Measurements from ENCODE around the gene LYPD6B. TPM values are rescaled to one million over a fixed set of nuclear protein-coding genes. Genes with fewer than 3 reads are reported as not detected.

The LYPD6B gene
- total and polyA plus RNA-seq, 2 donors from 2014 or later: 9.4 to 17.6 TPM

DNA sequence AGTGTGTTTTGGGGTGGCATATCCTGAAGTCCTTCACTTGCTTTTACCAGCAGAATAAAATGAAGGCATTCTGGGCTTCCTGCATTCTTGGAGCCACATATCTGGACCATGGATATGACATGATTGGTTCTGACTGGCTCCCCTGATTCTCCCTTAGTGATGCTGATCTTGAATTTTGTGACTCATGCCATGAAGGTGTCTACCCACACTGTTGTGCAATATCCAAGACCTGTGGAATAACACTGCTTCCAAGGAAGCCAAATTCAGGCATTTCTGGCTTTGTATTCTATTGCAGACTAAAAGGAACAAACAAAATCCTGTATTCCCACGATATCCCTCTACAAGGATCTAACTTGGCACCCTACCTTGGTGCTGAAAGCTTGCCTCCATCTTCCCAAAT is 125.8 kb downstream of the LYPD6B start:
- TF ChIP-seq CTCF (IDR thresholded peaks at IDR 0.05; ENCODE audit: borderline replicate concordance, extremely low read depth, insufficient read depth): no peak
- intact Hi-C loops (cut with DNase I): no loop called here
- DNase-seq (no peak), FAIRE-seq (no peak)
- Histone ChIP-seq H3K27me3 (ENCODE audit: control insufficient read depth, insufficient read depth, low read length) (no peaks in the 10 kb centered on the region), H3K4me1 (ENCODE audit: control insufficient read depth in 2 of 3, insufficient read depth in 2 of 3, low read depth in 1 of 3, low read length in 3 of 3) (no peaks in the 10 kb centered on the region), H3K36me3 (ENCODE audit: control insufficient read depth in 2 of 3, insufficient read depth in 3 of 3, low read length in 3 of 3) (no peaks in the 10 kb centered on the region), H3K9me3 (ENCODE audit: control insufficient read depth in 2 of 3, insufficient read depth in 1 of 3, low read length in 3 of 3) (no peaks in the 10 kb centered on the region), H3K9ac (ENCODE audit: low read length in 3 of 3) (no peak overlapping the region), H3K27ac (ENCODE audit: low read depth in 2 of 2, low read length in 2 of 2) (no peak overlapping the region), H3K4me3 (ENCODE audit: low read length in 3 of 3) (no peak overlapping the region)

GRCh38 chr2:149164827-149165226 is 126.3 kb downstream of the LYPD6B start:
- no peaks in the 10 kb centered on the region for H3K36me3 ChIP-seq (ENCODE audit: control insufficient read depth in 2 of 3, insufficient read depth in 3 of 3, low read length in 3 of 3)
- no peak for DNase-seq
- no peak overlapping the region for H3K4me3 ChIP-seq (ENCODE audit: low read length in 3 of 3)
- no peaks in the 10 kb centered on the region for H3K4me1 ChIP-seq (ENCODE audit: control insufficient read depth in 2 of 3, insufficient read depth in 2 of 3, low read depth in 1 of 3, low read length in 3 of 3)
- H3K27me3 ChIP-seq (ENCODE audit: control insufficient read depth, insufficient read depth, low read length): no peaks in the 10 kb centered on the region
- FAIRE-seq: no peak
- intact Hi-C loops (cut with DNase I): no loop called here
- TF ChIP-seq CTCF (IDR thresholded peaks at IDR 0.05; ENCODE audit: borderline replicate concordance, extremely low read depth, insufficient read depth): no peak
- H3K9ac ChIP-seq (ENCODE audit: low read length in 3 of 3): no peak overlapping the region
- no peaks in the 10 kb centered on the region for H3K9me3 ChIP-seq (ENCODE audit: control insufficient read depth in 2 of 3, insufficient read depth in 1 of 3, low read length in 3 of 3)
- no peak overlapping the region for H3K27ac ChIP-seq (ENCODE audit: low read depth in 2 of 2, low read length in 2 of 2)

- H3K9me3 ChIP-seq (ENCODE audit: control insufficient read depth in 2 of 3, insufficient read depth in 1 of 3, low read length in 3 of 3): no peaks in the 10 kb centered on the region
- H3K27ac ChIP-seq (ENCODE audit: low read depth in 2 of 2, low read length in 2 of 2): no peak overlapping the region
- H3K27me3 ChIP-seq (ENCODE audit: control insufficient read depth, insufficient read depth, low read length): no peaks in the 10 kb centered on the region
- DNase-seq: peak in 3 of 5 donors; percentile 47 to 67 (median 66)
- no peak overlapping the region for H3K4me3 ChIP-seq (ENCODE audit: low read length in 3 of 3)
- no peak for TF ChIP-seq CTCF (IDR thresholded peaks at IDR 0.05; ENCODE audit: borderline replicate concordance, extremely low read depth, insufficient read depth)
- FAIRE-seq: no peak
- no peak overlapping the region for H3K9ac ChIP-seq (ENCODE audit: low read length in 3 of 3)
- H3K4me1 ChIP-seq (ENCODE audit: control insufficient read depth in 2 of 3, insufficient read depth in 2 of 3, low read depth in 1 of 3, low read length in 3 of 3): no peaks in the 10 kb centered on the region
- intact Hi-C loops (cut with DNase I): no loop called here
- no peaks in the 10 kb centered on the region for H3K36me3 ChIP-seq (ENCODE audit: control insufficient read depth in 2 of 3, insufficient read depth in 3 of 3, low read length in 3 of 3)
These were observed 128.7 kb downstream of the LYPD6B start for GRCh38 chr2:149167001-149167780.

Measured in kidney (tissue), 14 donors.